K562 (cell line): ENCODE measurements around the gene SCIN. TPM values are rescaled to one million over a fixed set of nuclear protein-coding genes. Genes with fewer than 3 reads are reported as not detected.

ENCODE experiments used
- ARNT ChIP-seq, 2 experiments: fragments of 450-650 bp; IDR thresholded peaks; 2 replicates each; pipeline ENCODE4 v1.6.1; 2016; ENCODE audit warnings: mild to moderate bottlenecking in 1 of 2
- ESRRA ChIP-seq: fragments of 450-650 bp; IDR thresholded peaks from 2 replicates; pipeline ENCODE4 v1.6.1; 2014; ENCODE audit warnings: low read depth, mild to moderate bottlenecking, moderate library complexity, borderline replicate concordance
- HDAC3 ChIP-seq: fragments of 450-650 bp; IDR thresholded peaks from 2 replicates; pipeline ENCODE4 v1.6.1; 2018; ENCODE audit warnings: borderline replicate concordance, mild to moderate bottlenecking, moderate library complexity; ENCODE audit not compliant: partially characterized antibody
- MAFK ChIP-seq: IDR thresholded peaks from 2 replicates; pipeline ENCODE4 v1.6.1; 2011; ENCODE audit warnings: low read length, improper control_type of control experiment
- MCM3 ChIP-seq: fragments of 450-650 bp; IDR thresholded peaks from 2 replicates; pipeline ENCODE4 v1.6.1; 2016
- NCOA1 ChIP-seq: fragments of 450-650 bp; IDR thresholded peaks from 2 replicates; pipeline ENCODE4 v1.6.1; 2016; ENCODE audit warnings: low read depth
- NUFIP1 ChIP-seq: fragments of 450-650 bp; IDR thresholded peaks from 2 replicates; pipeline ENCODE4 v1.6.1; 2018; ENCODE audit not compliant: partially characterized antibody
- PREB ChIP-seq: sonication (generic); formaldehyde crosslinking; IDR thresholded peaks from 2 replicates; pipeline ENCODE4 v1.8.1; 2023; ENCODE audit warnings: mild to moderate bottlenecking, missing genetic modification reagents
- THRA ChIP-seq: fragments of 450-650 bp; IDR thresholded peaks from 2 replicates; pipeline ENCODE4 v1.6.1; 2017; ENCODE audit warnings: mild to moderate bottlenecking, moderate library complexity
- TSC22D4 ChIP-seq: fragments of 450-650 bp; IDR thresholded peaks from 2 replicates; pipeline ENCODE4 v1.6.1; 2016; ENCODE audit warnings: missing genetic modification characterization, missing biosample characterization, control low read depth
- ZNF511 ChIP-seq: sonication (generic); formaldehyde crosslinking; IDR thresholded peaks from 2 replicates; pipeline ENCODE4 v1.8.0; 2022; ENCODE audit warnings: mild to moderate bottlenecking, missing genetic modification reagents
- polyA plus RNA-seq, 8 experiments: library from polyadenylated mRNA; depleted of rRNA in 4 of 8; stranded (reverse) in 5 of 8; unstranded in 3 of 8; fragments of >200 nt; fragmentation: Nextera tagmentation in 2 of 8; fragmentation: Illumina TruSeq in 1 of 8; extraction: Ambion mirVana in 2 of 8; extraction: Trizol in 1 of 8; gene quantifications; 2 replicates each; pipeline versions ENCODE4 v1.2.1 to v1.2.3, GENCODE V29; 2011 to 2014; ENCODE audit warnings: inconsistent platforms in 1 of 8, missing spikeins in 1 of 8
- total RNA-seq, 7 experiments: library from RNA; depleted of rRNA in 6 of 7; stranded (reverse); fragments of >200 nt in 6 of 7; fragmentation: Illumina TruSeq in 2 of 7; extraction: Trizol in 2 of 7; gene quantifications; 2 replicates each; pipeline versions ENCODE4 v1.2.1 to v1.2.3, GENCODE V29; 2011 to 2021; ENCODE audit warnings: low replicate concordance in 1 of 7
- TF ChIP-seq, protein P1 (sequence below): IDR thresholded peaks from 3 replicates; pipeline ENCODE4 v1.6.1; 2011; ENCODE audit warnings: borderline replicate concordance, mild to moderate bottlenecking, moderate library complexity; ENCODE audit not compliant: insufficient read length; ENCODE audit errors: extremely low read depth
- TF ChIP-seq, protein P2 (sequence below): fragments of 250-450 bp; sonication (Bioruptor Pico); IDR thresholded peaks from 2 replicates; pipeline ENCODE4 v1.9.0; 2021; ENCODE audit warnings: mild to moderate bottlenecking
- TF ChIP-seq, protein P3 (sequence below): fragments of 250-450 bp; sonication (Bioruptor Pico); IDR thresholded peaks from 2 replicates; pipeline ENCODE4 v1.5.0; 2021
- TF ChIP-seq, protein P4 (sequence below): fragments of 250-450 bp; sonication (Bioruptor Pico); IDR thresholded peaks from 2 replicates; pipeline ENCODE4 v1.8.0; 2021; ENCODE audit warnings: moderate library complexity, mild to moderate bottlenecking, inconsistent platforms
- TF ChIP-seq, protein P5 (sequence below): fragments of 450-650 bp; IDR thresholded peaks from 2 replicates; pipeline ENCODE4 v1.6.1; 2016; ENCODE audit warnings: low read depth, mild to moderate bottlenecking, moderate library complexity

Gene SCIN
- total and polyA plus RNA-seq, 9 of the 15 experiments (the other 6 are each of a cell fraction or from before 2014, with no cell fraction given) = 0.67 to 18.2 (median 10.6) TPM

GRCh38 chr7:12686891-12687717, 116.6 kb downstream of the SCIN start, which contains the start of gene ARL4A (continued):
- TF ChIP-seq THRA (no peak), ZNF511 (CRISPR knock-in tag) (no peak), MAFK (peak; percentile 5; the same call in 1 of the 2 replicates), MCM3 (no peak), HDAC3 (no peak), ESRRA (peak; percentile 44; the same call in 1 of the 2 replicates), ARNT (IDR thresholded peaks at IDR 0.05) (peak in 1 of 2 experiments; percentile 89; a peak in 1 of 4 replicates), NUFIP1 (no peak), PREB (CRISPR knock-in tag) (no peak), NCOA1 (no peak; the same call in 1 of the 2 replicates), TSC22D4 (tag) (no peak)
- TF ChIP-seq, protein P1, sequence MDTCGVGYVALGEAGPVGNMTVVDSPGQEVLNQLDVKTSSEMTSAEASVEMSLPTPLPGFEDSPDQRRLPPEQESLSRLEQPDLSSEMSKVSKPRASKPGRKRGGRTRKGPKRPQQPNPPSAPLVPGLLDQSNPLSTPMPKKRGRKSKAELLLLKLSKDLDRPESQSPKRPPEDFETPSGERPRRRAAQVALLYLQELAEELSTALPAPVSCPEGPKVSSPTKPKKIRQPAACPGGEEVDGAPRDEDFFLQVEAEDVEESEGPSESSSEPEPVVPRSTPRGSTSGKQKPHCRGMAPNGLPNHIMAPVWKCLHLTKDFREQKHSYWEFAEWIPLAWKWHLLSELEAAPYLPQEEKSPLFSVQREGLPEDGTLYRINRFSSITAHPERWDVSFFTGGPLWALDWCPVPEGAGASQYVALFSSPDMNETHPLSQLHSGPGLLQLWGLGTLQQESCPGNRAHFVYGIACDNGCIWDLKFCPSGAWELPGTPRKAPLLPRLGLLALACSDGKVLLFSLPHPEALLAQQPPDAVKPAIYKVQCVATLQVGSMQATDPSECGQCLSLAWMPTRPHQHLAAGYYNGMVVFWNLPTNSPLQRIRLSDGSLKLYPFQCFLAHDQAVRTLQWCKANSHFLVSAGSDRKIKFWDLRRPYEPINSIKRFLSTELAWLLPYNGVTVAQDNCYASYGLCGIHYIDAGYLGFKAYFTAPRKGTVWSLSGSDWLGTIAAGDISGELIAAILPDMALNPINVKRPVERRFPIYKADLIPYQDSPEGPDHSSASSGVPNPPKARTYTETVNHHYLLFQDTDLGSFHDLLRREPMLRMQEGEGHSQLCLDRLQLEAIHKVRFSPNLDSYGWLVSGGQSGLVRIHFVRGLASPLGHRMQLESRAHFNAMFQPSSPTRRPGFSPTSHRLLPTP = no peak
- TF ChIP-seq, protein P2, sequence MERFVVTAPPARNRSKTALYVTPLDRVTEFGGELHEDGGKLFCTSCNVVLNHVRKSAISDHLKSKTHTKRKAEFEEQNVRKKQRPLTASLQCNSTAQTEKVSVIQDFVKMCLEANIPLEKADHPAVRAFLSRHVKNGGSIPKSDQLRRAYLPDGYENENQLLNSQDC (CRISPR knock-in tag) = no peak
- TF ChIP-seq, protein P3, sequence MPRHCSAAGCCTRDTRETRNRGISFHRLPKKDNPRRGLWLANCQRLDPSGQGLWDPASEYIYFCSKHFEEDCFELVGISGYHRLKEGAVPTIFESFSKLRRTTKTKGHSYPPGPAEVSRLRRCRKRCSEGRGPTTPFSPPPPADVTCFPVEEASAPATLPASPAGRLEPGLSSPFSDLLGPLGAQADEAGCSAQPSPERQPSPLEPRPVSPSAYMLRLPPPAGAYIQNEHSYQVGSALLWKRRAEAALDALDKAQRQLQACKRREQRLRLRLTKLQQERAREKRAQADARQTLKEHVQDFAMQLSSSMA (CRISPR knock-in tag) = peak; percentile 61; the same call in 1 of the 2 replicates
- TF ChIP-seq, protein P4, sequence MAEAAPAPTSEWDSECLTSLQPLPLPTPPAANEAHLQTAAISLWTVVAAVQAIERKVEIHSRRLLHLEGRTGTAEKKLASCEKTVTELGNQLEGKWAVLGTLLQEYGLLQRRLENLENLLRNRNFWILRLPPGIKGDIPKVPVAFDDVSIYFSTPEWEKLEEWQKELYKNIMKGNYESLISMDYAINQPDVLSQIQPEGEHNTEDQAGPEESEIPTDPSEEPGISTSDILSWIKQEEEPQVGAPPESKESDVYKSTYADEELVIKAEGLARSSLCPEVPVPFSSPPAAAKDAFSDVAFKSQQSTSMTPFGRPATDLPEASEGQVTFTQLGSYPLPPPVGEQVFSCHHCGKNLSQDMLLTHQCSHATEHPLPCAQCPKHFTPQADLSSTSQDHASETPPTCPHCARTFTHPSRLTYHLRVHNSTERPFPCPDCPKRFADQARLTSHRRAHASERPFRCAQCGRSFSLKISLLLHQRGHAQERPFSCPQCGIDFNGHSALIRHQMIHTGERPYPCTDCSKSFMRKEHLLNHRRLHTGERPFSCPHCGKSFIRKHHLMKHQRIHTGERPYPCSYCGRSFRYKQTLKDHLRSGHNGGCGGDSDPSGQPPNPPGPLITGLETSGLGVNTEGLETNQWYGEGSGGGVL (CRISPR knock-in tag) = no peak
- TF ChIP-seq, protein P5, sequence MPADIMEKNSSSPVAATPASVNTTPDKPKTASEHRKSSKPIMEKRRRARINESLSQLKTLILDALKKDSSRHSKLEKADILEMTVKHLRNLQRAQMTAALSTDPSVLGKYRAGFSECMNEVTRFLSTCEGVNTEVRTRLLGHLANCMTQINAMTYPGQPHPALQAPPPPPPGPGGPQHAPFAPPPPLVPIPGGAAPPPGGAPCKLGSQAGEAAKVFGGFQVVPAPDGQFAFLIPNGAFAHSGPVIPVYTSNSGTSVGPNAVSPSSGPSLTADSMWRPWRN = no peak
